ENCODE results near the gene LIPK.

LIPK gene

DNA sequence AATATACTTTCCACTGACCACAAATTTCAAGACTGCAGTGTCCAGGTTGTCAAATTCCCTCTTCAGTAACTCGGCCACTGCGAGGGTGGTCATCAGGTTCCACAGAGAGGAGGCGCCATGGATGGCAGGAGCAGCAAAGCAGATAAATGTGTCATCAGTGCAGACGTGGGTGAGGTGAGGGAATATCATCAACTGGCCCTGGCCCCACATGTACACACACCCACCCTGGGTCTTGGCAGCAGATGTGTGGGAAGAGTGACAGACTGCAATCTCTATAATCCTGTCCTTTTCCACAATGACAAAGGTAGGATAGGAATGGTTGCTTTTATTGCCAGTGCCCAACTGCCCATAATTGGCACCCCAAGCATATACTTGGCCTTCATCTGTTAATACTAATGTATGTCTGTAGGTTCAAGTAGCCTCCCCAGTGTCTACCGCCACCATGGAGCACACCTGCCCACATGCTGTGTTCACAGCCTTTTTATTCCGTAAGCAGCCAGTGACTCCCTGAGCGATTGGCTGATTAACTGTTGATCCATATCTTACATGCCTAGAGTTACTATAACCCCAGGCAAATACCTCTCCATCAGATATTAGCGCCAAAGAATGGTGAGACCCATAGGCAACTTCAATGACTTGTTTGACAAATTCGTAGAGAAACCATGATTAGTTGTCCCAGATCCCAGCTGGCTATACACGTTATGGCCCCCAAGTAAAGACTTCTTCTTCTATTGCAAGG lies 80.2 kb downstream of the LIPK start:
- no peak for DNase-seq (ENCODE audit: low read depth)

DNA sequence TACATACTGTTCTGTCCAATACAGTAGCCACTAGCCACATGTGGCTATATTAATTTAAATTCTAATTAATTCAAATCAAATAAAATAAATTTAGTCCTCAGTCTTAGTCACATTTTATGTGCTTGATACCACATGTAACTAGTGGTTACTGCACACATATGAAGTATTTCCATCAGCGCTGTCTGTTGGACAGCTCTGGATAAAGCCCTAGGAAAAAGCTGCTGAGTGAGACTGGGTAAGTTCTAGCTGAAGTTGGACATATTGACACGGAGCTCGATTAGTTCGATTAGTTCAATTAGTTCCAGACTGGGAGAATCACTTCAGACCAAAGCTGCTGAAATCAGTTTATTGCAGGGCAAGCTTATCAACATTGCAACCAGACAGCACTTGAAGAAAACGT lies 81.4 kb downstream of the LIPK start:
- DNase-seq (ENCODE audit: low read depth) = no peak

DNA sequence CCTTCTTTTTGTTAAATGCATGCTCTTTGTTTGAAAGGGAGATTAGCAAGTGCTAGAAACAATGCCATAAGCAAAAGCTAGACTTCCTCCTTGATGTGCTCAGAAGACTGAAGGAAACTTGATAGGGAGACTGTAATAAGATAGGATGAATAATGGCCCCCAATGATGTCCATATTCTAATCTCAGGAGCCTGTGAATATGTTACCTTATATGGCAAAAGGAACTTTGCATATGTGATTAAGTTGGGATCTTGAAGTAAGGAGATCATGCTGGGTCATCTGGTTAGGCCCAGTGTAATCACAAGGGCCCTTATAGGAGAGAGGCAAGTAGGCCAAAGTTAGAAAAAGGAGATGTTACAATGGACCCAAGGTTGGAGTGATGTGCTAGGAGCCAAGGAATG lies 82.9 kb downstream of the LIPK start:
- no peak for DNase-seq (ENCODE audit: low read depth)

DNA sequence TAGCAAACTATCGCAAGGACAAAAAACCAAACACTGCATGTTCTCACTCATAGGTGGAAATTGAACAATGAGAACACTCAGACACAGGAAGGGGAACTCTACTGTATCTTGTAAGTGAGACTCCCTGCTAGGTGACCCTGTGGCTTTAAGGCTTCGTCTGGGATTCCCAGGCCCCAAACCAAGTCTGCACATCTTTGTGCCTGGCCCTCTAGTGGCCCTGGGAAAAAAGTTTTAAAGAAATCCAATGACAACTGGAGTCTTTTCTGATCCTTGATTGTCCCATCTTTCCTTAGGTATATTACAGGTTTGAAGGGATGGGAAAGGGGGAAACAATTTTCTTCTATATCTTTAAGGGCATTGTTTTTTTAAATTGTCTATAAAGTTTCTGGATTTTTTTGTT lies 85.9 kb downstream of the LIPK start:
- DNase-seq (ENCODE audit: low read depth) = no peak

DNA sequence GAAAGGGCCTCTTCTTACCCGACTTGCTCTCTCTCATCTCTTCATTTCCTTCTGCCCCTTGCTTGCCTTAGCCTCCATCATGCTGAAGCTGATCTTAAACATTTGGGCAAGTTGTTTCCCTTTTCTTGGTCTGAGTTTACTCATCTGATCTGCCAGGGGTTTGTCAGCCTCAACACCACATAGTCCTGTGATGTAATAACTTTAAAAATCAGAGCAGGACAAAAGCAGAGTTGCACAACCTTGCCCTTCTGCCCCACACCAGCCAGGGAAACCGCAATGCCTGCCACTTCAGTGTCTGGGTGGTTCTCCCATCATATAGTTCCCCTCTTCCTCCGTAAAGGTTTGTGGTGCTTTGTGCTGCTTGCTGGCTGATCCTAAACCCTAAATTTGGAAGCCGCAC lies 86.6 kb downstream of the LIPK start:
- no peak for DNase-seq (ENCODE audit: low read depth)

DNA sequence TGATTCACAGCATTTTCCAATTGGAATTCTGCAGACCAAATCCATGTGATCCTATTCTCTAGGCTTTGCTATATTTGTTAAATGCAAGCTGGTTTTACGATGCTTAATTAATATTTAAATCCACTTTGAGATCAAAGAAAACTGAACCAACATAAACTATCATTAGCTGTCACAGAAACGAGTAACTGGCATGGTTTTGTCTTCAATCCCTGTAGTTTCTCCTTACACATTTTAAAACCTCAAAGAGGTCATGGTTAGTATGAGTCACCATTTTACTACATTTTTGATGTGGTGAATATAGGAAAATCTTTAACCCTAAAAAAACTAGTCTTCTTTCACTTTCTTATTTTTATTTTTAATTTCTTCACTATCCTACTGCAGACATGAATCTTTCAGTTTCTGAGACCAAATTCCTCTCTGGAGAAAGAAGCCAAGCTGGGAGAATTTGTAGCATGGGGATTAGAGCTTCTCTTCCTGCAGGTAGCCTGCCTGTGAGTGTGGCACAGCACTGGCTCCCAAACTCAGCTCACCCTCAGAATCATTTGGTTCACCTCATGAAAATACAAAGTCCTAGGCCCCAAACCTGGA lies 87.8 kb downstream of the LIPK start:
- DNase-seq (ENCODE audit: low read depth) = no peak

DNA sequence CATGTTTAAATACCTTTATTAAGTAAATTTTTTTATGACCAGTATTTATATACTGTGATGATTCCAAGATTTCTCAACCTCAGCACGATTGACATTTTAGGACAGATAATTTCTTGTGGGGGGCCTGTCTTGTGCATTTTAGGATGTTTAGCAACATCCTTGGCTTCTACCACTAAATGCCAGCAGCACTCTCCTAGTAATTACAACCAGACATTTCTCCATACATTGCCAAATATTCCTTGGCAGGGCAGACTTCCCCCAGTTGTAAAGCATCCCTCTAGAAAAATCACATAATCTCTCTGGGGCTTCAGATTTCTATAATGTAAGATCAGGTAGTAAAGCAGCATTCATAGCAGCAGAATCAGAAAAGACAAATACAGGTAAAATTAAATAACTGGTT lies 88.7 kb downstream of the LIPK start:
- no peak for DNase-seq (ENCODE audit: low read depth)

DNA sequence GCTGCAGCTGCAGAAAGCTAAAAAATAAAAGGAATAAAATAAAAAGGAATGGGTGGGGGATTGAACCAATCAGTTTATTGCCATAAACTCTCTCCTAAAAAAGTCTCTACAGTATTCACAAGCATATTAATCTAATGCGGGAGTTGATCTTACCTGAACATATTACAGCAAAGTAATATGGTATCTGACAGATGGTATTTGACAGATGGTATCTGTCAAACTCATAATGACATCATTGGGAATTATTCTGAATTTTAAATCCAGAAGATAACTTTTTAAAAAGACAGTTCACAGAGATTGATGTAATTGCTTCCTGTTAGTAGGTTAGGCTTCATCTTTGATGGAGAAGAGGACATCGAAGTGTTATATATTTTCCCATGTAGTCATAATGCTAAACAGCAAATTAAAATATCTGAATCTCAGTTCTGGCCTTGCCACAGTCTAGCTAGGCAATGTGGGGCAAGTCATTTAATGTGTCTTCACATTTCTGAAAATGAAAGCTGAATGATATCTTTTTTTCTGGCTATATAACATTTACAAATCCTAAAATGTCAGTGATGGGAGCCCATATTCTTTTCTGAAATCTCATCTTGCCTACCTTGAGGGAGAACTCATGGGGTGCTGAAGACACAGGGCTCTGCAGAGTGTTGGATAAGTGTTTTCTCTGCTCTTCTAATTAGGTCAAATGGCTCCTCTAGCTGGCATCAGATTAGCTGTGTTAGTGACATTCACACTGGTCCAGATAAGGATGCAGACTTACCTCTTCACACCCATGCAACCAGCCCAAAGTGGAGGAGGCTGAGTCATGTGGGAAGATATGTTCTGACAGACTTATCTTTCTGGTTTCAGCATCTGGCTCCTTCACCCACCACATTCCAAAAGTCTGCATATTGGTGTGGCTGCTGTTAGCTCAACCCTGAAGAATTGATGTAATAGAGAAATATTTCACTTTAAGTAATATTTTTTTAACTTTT lies 94.4 kb downstream of the LIPK start:
- no peak for DNase-seq (ENCODE audit: low read depth)
